K562 (cell line): ENCODE measurements around the gene C1orf167. TPM values are rescaled to one million over a fixed set of nuclear protein-coding genes. Genes with fewer than 3 reads are reported as not detected.

Experiments
- ARNT ChIP-seq, 2 experiments: fragments of 450-650 bp; IDR thresholded peaks; 2 replicates each; pipeline ENCODE4 v1.6.1; 2016; ENCODE audit warnings: mild to moderate bottlenecking in 1 of 2
- E2F6 ChIP-seq, 2 experiments: IDR thresholded peaks; 2 replicates each; pipeline ENCODE4 v1.6.1; 2011; ENCODE audit warnings: borderline replicate concordance in 1 of 2, control low read depth in 1 of 2, low read depth in 1 of 2, low read length in 1 of 2, mild to moderate bottlenecking in 1 of 2, mixed read lengths in 1 of 2, moderate library complexity in 1 of 2; ENCODE audit not compliant: insufficient read depth in 1 of 2, insufficient read length in 1 of 2, poor library complexity in 1 of 2, severe bottlenecking in 1 of 2; ENCODE audit errors: extremely low read depth in 1 of 2
- HES1 ChIP-seq: fragments of 450-650 bp; IDR thresholded peaks from 2 replicates; pipeline ENCODE4 v1.6.1; 2016; ENCODE audit warnings: low read depth, mild to moderate bottlenecking, moderate library complexity
- PKNOX1 ChIP-seq: fragments of 450-650 bp; IDR thresholded peaks from 2 replicates; pipeline ENCODE4 v1.6.1; 2016
- RBM25 ChIP-seq: fragments of 200-400 bp; formaldehyde crosslinking; IDR thresholded peaks from 2 replicates; pipeline ENCODE4 v1.6.1; 2018; ENCODE audit warnings: low read length, low read depth, moderate library complexity; ENCODE audit not compliant: severe bottlenecking
- REST ChIP-seq, 2 experiments: fragments of 450-650 bp; formaldehyde crosslinking in 1 of 2; IDR thresholded peaks; 2 replicates each; pipeline versions ENCODE4 v1.4.0 to v1.6.1; 2014 to 2020; ENCODE audit warnings: mild to moderate bottlenecking in 2 of 2, borderline replicate concordance in 1 of 2, low read depth in 1 of 2
- SP1 ChIP-seq: sonication (generic); formaldehyde crosslinking; IDR thresholded peaks from 2 replicates; pipeline ENCODE4 v1.8.1; 2022; ENCODE audit warnings: mild to moderate bottlenecking, missing genetic modification reagents
- TOE1 ChIP-seq, 2 experiments: fragments of 450-650 bp in 1 of 2; sonication (generic) in 1 of 2; formaldehyde crosslinking in 1 of 2; IDR thresholded peaks; 2 replicates each; pipeline versions ENCODE4 v1.7.1 to v1.8.0; 2016 to 2022; ENCODE audit warnings: borderline replicate concordance in 2 of 2, mild to moderate bottlenecking in 2 of 2, antibody characterized with exemption in 1 of 2, inconsistent platforms in 1 of 2, low read depth in 1 of 2, missing genetic modification reagents in 1 of 2, moderate library complexity in 1 of 2
- ZBTB43 ChIP-seq: sonication (generic); formaldehyde crosslinking; IDR thresholded peaks from 2 replicates; pipeline ENCODE4 v1.8.0; 2023; ENCODE audit warnings: mild to moderate bottlenecking, missing genetic modification reagents
- ZNF134 ChIP-seq: fragments of 250-450 bp; sonication (Bioruptor Pico); conservative IDR thresholded peaks from 2 replicates; pipeline ENCODE4 v1.4.0; 2020
- ZNF766 ChIP-seq: fragments of 200-800 bp; sonication (Bioruptor generic); conservative IDR thresholded peaks from 2 replicates; pipeline ENCODE4 v1.6.1; 2016; ENCODE audit warnings: missing genetic modification characterization, missing compliant biosample characterization
- polyA plus RNA-seq, 8 experiments: library from polyadenylated mRNA; depleted of rRNA in 4 of 8; stranded (reverse) in 5 of 8; unstranded in 3 of 8; fragments of >200 nt; fragmentation: Nextera tagmentation in 2 of 8; fragmentation: Illumina TruSeq in 1 of 8; extraction: Ambion mirVana in 2 of 8; extraction: Trizol in 1 of 8; gene quantifications; 2 replicates each; pipeline versions ENCODE4 v1.2.1 to v1.2.3, GENCODE V29; 2011 to 2014; ENCODE audit warnings: inconsistent platforms in 1 of 8, missing spikeins in 1 of 8
- total RNA-seq, 7 experiments: library from RNA; depleted of rRNA in 6 of 7; stranded (reverse); fragments of >200 nt in 6 of 7; fragmentation: Illumina TruSeq in 2 of 7; extraction: Trizol in 2 of 7; gene quantifications; 2 replicates each; pipeline versions ENCODE4 v1.2.1 to v1.2.3, GENCODE V29; 2011 to 2021; ENCODE audit warnings: low replicate concordance in 1 of 7

C1orf167 gene
- total and polyA plus RNA-seq, 9 of the 15 experiments (the other 6 are each of a cell fraction or from before 2014, with no cell fraction given): 0.22 to 0.86 (median 0.31) TPM; not detected in 2

GRCh38 chr1:11796036-11796828, 34.2 kb downstream of the C1orf167 start (continued):
- no peak for TF ChIP-seq ZBTB43
- TF ChIP-seq REST (IDR thresholded peaks at IDR 0.05; ENCODE audit: borderline replicate concordance): no peak
- peak; percentile 46; the same call in 1 of the 2 replicates for TF ChIP-seq REST (CRISPR knock-in tag; IDR thresholded peaks at IDR 0.05; ENCODE audit: low read depth)
- peak in 1 of 2 experiments; percentile 59; a peak in 2 of 4 replicates for TF ChIP-seq ARNT (IDR thresholded peaks at IDR 0.05)
- 0 out of 2 replicates have a peak, but pooled peaks have one; percentile 23 for TF ChIP-seq ZNF766
- no peak for TF ChIP-seq RBM25
- TF ChIP-seq SP1 (CRISPR knock-in tag): peak; percentile 67; the same call in 1 of the 2 replicates
- no peak for TF ChIP-seq TOE1 (IDR thresholded peaks at IDR 0.05; ENCODE audit: borderline replicate concordance)
- 0 out of 2 replicates have a peak, but pooled peaks have one; percentile 15 for TF ChIP-seq TOE1 (CRISPR knock-in tag; IDR thresholded peaks at IDR 0.05; ENCODE audit: borderline replicate concordance, low read depth)
- TF ChIP-seq E2F6 (IDR thresholded peaks at IDR 0.05; ENCODE audit: borderline replicate concordance in 1 of 2, extremely low read depth in 1 of 2, insufficient read depth in 1 of 2, insufficient read length in 1 of 2, low read depth in 1 of 2, low read length in 1 of 2, poor library complexity in 1 of 2, severe bottlenecking in 1 of 2): peak in 1 of 2 experiments; percentile 10
- TF ChIP-seq ZNF134 (CRISPR knock-in tag): 0 out of 2 replicates have a peak, but pooled peaks have one; percentile 35
- no peak for TF ChIP-seq HES1
- peak; percentile 78 for TF ChIP-seq PKNOX1
